ENCODE measurements around the gene PAQR9. TPM values are rescaled to one million over a fixed set of nuclear protein-coding genes. Genes with fewer than 3 reads are reported as not detected.

PAQR9 gene
- total RNA-seq, 3 donors from 2014 or later (not counting 1 experiment from before 2014, with no cell fraction given), result not detected

- H3K36me3 ChIP-seq (ENCODE audit: control insufficient read depth, insufficient read depth, low read length), result no peaks in the 10 kb centered on the region
- peaks cover 21% of the 10 kb centered on the region for H3K27me3 ChIP-seq (ENCODE audit: control insufficient read depth, insufficient read depth, low read length)
- intact Hi-C loops (cut with micrococcal nuclease), result no loop called here
- no peaks in the 10 kb centered on the region for H3K9me3 Mint-ChIP-seq
- ATAC-seq (no peak), DNase-seq (no peak)
- WGBS (ENCODE audit: insufficient coverage), result 95% methylated on average over 19 of the region's 19 CpGs
- peak overlapping the region; percentile 81 for H3K4me3 Mint-ChIP-seq
- no peak overlapping the region for H3K27ac ChIP-seq (ENCODE audit: low read length)
- H3K27me3 Mint-ChIP-seq (ENCODE audit: low read depth in 2 of 2), result peaks cover 43 to 66% of the 10 kb centered on the region in 2 donors
- no peaks in the 10 kb centered on the region for H3K9me3 ChIP-seq (ENCODE audit: control insufficient read depth, insufficient read depth, low read length)
- H3K36me3 Mint-ChIP-seq, result peaks cover 6% of the 10 kb centered on the region
- H3K4me1 Mint-ChIP-seq, result peaks cover 5 to 18% of the 10 kb centered on the region in 2 donors
- no peak overlapping the region for H3K4me3 ChIP-seq (ENCODE audit: low read length)
- TF ChIP-seq CTCF (IDR thresholded peaks at IDR 0.05), result no peak
- H3K27ac Mint-ChIP-seq, result no peak overlapping the region
- H3K4me1 ChIP-seq (ENCODE audit: control insufficient read depth, insufficient read depth, low read length), result peaks cover 8% of the 10 kb centered on the region
Measured at GRCh38 chr3:142962175-142962519, 1.3 kb downstream of the PAQR9 start.

- H3K9me3 ChIP-seq (ENCODE audit: control insufficient read depth, insufficient read depth, low read length), result no peaks in the 10 kb centered on the region
- ATAC-seq (no peak), DNase-seq (no peak)
- Mint-ChIP-seq H3K9me3 (no peaks in the 10 kb centered on the region), H3K4me1 (peaks cover 5 to 18% of the 10 kb centered on the region in 2 donors), H3K36me3 (peaks cover 6% of the 10 kb centered on the region), H3K27me3 (ENCODE audit: low read depth in 2 of 2) (peaks cover 41 to 64% of the 10 kb centered on the region in 2 donors), H3K27ac (no peak overlapping the region), H3K4me3 (peak overlapping the region; percentile 81)
- H3K27ac ChIP-seq (ENCODE audit: low read length), result no peak overlapping the region
- H3K4me3 ChIP-seq (ENCODE audit: low read length), result no peak overlapping the region
- no peaks in the 10 kb centered on the region for H3K36me3 ChIP-seq (ENCODE audit: control insufficient read depth, insufficient read depth, low read length)
- 96% methylated on average over 1 of the region's 2 CpGs for WGBS (ENCODE audit: insufficient coverage)
- no peak for TF ChIP-seq CTCF (IDR thresholded peaks at IDR 0.05)
- H3K4me1 ChIP-seq (ENCODE audit: control insufficient read depth, insufficient read depth, low read length), result peaks cover 8% of the 10 kb centered on the region
- H3K27me3 ChIP-seq (ENCODE audit: control insufficient read depth, insufficient read depth, low read length), result peaks cover 25% of the 10 kb centered on the region
- intact Hi-C loops (cut with micrococcal nuclease), result no loop called here
Measured at GRCh38 chr3:142961539-142961938, 1.9 kb downstream of the PAQR9 start.

GRCh38 chr3:142960322-142960850 lies 3.1 kb downstream of the PAQR9 start:
- peaks cover 27% of the 10 kb centered on the region for H3K27me3 ChIP-seq (ENCODE audit: control insufficient read depth, insufficient read depth, low read length)
- TF ChIP-seq CTCF (IDR thresholded peaks at IDR 0.05), result no peak
- peaks cover 8% of the 10 kb centered on the region for H3K4me1 ChIP-seq (ENCODE audit: control insufficient read depth, insufficient read depth, low read length)
- Mint-ChIP-seq H3K36me3 (peaks cover 6% of the 10 kb centered on the region), H3K27me3 (ENCODE audit: low read depth in 2 of 2) (peaks cover 39 to 65% of the 10 kb centered on the region in 2 donors), H3K4me3 (no peak overlapping the region), H3K27ac (no peak overlapping the region), H3K4me1 (peaks cover 5 to 18% of the 10 kb centered on the region in 2 donors), H3K9me3 (no peaks in the 10 kb centered on the region)
- intact Hi-C loops (cut with micrococcal nuclease), result no loop called here
- no peak overlapping the region for H3K4me3 ChIP-seq (ENCODE audit: low read length)
- no peak overlapping the region for H3K27ac ChIP-seq (ENCODE audit: low read length)
- DNase-seq, result no peak
- 100% methylated on average over 1 of the region's 1 CpG for WGBS (ENCODE audit: insufficient coverage)
- ATAC-seq, result no peak
- H3K9me3 ChIP-seq (ENCODE audit: control insufficient read depth, insufficient read depth, low read length), result no peaks in the 10 kb centered on the region
- no peaks in the 10 kb centered on the region for H3K36me3 ChIP-seq (ENCODE audit: control insufficient read depth, insufficient read depth, low read length)

DNA sequence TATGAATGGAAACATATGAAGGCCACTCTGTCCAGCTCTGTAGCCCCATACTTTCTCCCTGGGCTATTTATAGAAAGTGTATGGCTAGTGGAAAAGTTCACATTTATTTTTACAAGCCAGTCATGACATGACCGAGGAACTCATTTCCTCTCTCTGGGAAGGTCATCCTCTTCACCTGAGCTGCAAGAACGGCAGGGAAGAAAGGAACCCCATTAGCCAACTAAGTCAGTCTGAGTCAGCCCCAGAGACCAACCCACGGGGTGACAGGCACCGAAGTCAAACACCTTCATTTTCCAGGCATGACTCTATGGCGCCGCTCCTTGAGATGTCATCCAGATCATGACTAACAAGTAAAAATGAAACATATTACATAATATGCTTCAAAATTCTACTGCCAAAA lies 4.8 kb downstream of the PAQR9 start:
- ATAC-seq, result no peak
- DNase-seq, result no peak
- H3K27me3 Mint-ChIP-seq (ENCODE audit: low read depth in 2 of 2), result peaks cover 35 to 69% of the 10 kb centered on the region in 2 donors
- H3K27me3 ChIP-seq (ENCODE audit: control insufficient read depth, insufficient read depth, low read length), result peaks cover 19% of the 10 kb centered on the region
- no peak for TF ChIP-seq CTCF (IDR thresholded peaks at IDR 0.05)
- WGBS (ENCODE audit: insufficient coverage), result 71% methylated on average over 5 of the region's 6 CpGs
- no peaks in the 10 kb centered on the region for H3K36me3 ChIP-seq (ENCODE audit: control insufficient read depth, insufficient read depth, low read length)
- intact Hi-C loops (cut with micrococcal nuclease), result no loop called here
- no peaks in the 10 kb centered on the region for H3K9me3 ChIP-seq (ENCODE audit: control insufficient read depth, insufficient read depth, low read length)
- no peak overlapping the region for H3K27ac ChIP-seq (ENCODE audit: low read length)
- no peaks in the 10 kb centered on the region for H3K36me3 Mint-ChIP-seq
- no peak overlapping the region for H3K4me3 ChIP-seq (ENCODE audit: low read length)
- H3K4me1 ChIP-seq (ENCODE audit: control insufficient read depth, insufficient read depth, low read length), result peaks cover 5% of the 10 kb centered on the region
- no peak overlapping the region for H3K27ac Mint-ChIP-seq
- no peaks in the 10 kb centered on the region for H3K9me3 Mint-ChIP-seq
- H3K4me1 Mint-ChIP-seq, result peaks cover 5 to 12% of the 10 kb centered on the region in 2 donors
- no peak overlapping the region for H3K4me3 Mint-ChIP-seq
